GM12872 (cell line): ENCODE measurements around the gene INPP5E.

Source experiments
- TF ChIP-seq, protein P1 (sequence below): IDR thresholded peaks from 3 replicates; pipeline ENCODE4 v1.5.1; 2011; ENCODE audit warnings: low read depth, mild to moderate bottlenecking, low read length, moderate library complexity; ENCODE audit not compliant: insufficient read depth

INPP5E gene

GRCh38 chr9:136462664-136463063 lies 23.0 kb upstream of the INPP5E start:
- TF ChIP-seq, protein P1, sequence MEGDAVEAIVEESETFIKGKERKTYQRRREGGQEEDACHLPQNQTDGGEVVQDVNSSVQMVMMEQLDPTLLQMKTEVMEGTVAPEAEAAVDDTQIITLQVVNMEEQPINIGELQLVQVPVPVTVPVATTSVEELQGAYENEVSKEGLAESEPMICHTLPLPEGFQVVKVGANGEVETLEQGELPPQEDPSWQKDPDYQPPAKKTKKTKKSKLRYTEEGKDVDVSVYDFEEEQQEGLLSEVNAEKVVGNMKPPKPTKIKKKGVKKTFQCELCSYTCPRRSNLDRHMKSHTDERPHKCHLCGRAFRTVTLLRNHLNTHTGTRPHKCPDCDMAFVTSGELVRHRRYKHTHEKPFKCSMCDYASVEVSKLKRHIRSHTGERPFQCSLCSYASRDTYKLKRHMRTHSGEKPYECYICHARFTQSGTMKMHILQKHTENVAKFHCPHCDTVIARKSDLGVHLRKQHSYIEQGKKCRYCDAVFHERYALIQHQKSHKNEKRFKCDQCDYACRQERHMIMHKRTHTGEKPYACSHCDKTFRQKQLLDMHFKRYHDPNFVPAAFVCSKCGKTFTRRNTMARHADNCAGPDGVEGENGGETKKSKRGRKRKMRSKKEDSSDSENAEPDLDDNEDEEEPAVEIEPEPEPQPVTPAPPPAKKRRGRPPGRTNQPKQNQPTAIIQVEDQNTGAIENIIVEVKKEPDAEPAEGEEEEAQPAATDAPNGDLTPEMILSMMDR, result no peak

- TF ChIP-seq, protein P1, result no peak
Observed at GRCh38 chr9:136460772-136461325, 21.2 kb upstream of the INPP5E start.

- TF ChIP-seq, protein P1, result no peak
Observed at GRCh38 chr9:136459425-136459824, 19.8 kb upstream of the INPP5E start.

GRCh38 chr9:136457326-136457725 lies 17.7 kb upstream of the INPP5E start:
- TF ChIP-seq, protein P1, result no peak

GRCh38 chr9:136456258-136456657 lies 16.6 kb upstream of the INPP5E start:
- TF ChIP-seq, protein P1, result no peak

GRCh38 chr9:136455043-136456002 lies 15.7 kb upstream of the INPP5E start:
- TF ChIP-seq, protein P1, result no peak

DNA sequence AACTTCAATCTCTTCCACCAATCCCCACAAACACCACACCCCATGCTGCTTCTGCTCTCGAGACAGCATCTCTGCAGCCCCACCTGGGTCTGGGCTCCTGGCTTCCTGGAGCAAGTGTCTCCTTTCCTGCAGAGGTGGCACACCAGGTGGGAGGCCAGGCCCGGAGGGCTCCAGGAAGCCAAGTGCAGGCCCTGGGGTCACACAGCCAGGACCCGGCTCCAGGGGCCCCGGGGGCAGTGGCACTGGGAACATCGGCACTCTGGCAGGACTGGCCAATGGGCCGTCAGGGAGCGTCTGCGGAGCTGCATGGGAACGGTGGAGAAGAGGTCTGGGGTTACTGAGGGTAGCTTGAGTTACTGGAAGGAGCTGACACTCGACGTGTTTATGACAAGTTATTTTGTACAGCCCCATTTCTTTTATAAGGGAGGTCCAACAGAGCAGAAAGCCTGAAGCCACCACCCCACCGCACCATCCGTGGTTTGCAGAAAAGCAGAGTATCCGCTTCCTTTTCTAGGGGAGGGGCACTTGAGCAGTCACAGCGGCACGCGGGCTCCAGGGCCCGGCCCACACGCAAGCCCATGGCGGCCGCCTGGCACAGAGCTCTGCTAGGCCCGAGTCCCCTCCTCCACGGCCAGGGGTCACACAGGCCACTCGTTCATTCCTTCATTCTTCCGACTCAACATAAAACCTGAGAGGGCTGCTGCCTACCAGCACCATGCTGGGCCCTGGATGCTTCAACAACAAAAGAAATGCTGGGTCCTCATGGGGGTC lies 14.6 kb upstream of the INPP5E start:
- TF ChIP-seq, protein P1, result no peak
